Activated T-helper 1 cell treated with anti-CD3 and anti-CD28 coated beads, Interleukin-12 subunit alpha, Interleukin-12 subunit beta, Interleukin-2, Interleukin-4 antibody, amounts not matched to agents 30 ng/mL and 10 ng/mL and 1 ng/mL, durations not matched to agents 14 hours and 24 hours and 36 hours (primary cell): Measurements from ENCODE around the gene TYK2. TPM values are rescaled to one million over a fixed set of nuclear protein-coding genes. Genes with fewer than 3 reads are reported as not detected.
"Not testable (repeated sequence)": the region's sequence is repeated elsewhere in the genome, so short reads cannot be mapped to it uniquely, and the experiment has no call there.

Experiments
- DNase-seq: peaks from one replicate; pipeline ENCODE4 v3.0.0; 2021; ENCODE audit warnings: low spot score
- H3K27ac Mint-ChIP-seq: one replicate; pipeline ENCODE4 v1.8.0; 2021; ENCODE audit warnings: mild to moderate bottlenecking, mixed read lengths
- H3K27me3 Mint-ChIP-seq: one replicate; pipeline ENCODE4 v1.8.0; 2022; ENCODE audit warnings: mild to moderate bottlenecking, moderate library complexity, mixed read lengths; ENCODE audit not compliant: insufficient read depth
- H3K36me3 Mint-ChIP-seq: one replicate; pipeline ENCODE4 v1.8.0; 2021; ENCODE audit warnings: low read depth, mixed read lengths
- H3K4me1 Mint-ChIP-seq: one replicate; pipeline ENCODE4 v1.8.0; 2021; ENCODE audit warnings: low read depth, mixed read lengths
- H3K4me3 Mint-ChIP-seq: one replicate; pipeline ENCODE4 v1.8.0; 2021; ENCODE audit warnings: mild to moderate bottlenecking, moderate library complexity, mixed read lengths
- H3K9me3 Mint-ChIP-seq: one replicate; pipeline ENCODE4 v1.8.0; 2021; ENCODE audit warnings: mixed read lengths
- intact Hi-C: fragments of 100-400 bp; cut with micrococcal nuclease; formaldehyde crosslinking; loops from one replicate; pipeline ENCODE4 v1.15.1; 2024
- total RNA-seq: library from RNA; stranded (reverse); gene quantifications from 2 replicates; pipeline ENCODE4 v1.2.3, GENCODE V29; 2022

Gene TYK2
- total RNA-seq, 1 donor from 2014 or later: 271 TPM

DNA sequence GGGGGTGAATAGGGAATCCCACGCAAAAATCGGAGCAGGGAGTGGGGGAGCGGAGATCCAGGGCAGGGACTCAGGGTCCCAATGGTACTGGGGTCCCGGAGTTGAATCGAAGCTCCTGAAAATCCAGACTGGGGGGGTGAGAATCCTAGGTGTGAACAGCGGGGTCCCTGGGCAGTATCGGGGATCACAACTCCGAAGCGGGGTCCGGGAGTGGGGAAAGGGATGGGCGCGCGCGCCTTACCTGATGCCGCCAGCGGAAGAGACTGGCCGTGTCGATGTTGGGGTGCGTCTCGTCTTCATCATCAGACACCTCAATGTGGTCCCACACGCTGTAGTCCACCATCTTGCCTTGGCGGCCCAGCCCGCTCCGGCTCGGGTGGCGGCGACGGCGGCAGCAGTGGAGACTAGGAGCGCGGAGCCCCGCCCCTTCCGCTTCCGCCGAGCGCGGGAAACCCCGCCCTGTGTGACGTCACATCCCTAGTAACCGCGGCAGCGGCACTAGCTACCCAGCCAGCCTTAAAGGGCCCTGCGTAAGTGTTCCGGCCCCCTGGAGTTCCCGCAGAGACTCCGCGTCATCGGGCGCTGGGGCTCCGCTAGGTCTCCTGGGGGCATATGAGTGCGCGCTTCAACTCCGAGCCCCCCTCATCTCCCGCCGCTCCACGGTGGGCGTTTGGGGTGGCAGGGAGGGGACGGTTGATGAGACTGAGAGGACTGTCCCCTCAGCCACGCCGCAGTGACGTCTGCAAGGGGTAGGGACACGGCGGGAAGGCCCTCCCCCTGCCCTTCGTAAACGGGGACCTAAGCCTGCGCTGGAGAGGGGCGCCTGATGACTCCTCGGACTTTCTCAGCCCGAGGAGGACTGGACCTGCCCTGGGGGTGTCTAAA is 23.0 kb upstream of the TYK2 start, which contains the start of gene CDC37:
Gene CDC37 (minus strand): TSS at position 406 of the 885 bp plus-strand sequence. CDS start 63 bp downstream, at position 343.
- Mint-ChIP-seq H3K27me3 (no peaks in the 10 kb centered on the region), H3K36me3 (peaks cover 23% of the 10 kb centered on the region), H3K4me3 (peak within 1 kb of the TSS; percentile 94), H3K4me1 (peaks cover 51% of the 10 kb centered on the region), H3K27ac (peak within 1 kb of the TSS; percentile 96), H3K9me3 (no peaks in the 10 kb centered on the region)
- intact Hi-C loops: loop anchor here (1.0 to 10.0 kb wide), 15 partner anchors 9 to 691 kb away; partner anchors contain the start of genes ILF3, KRI1, RAVER1 and TYK2
- peak; percentile 98 for DNase-seq

DNA sequence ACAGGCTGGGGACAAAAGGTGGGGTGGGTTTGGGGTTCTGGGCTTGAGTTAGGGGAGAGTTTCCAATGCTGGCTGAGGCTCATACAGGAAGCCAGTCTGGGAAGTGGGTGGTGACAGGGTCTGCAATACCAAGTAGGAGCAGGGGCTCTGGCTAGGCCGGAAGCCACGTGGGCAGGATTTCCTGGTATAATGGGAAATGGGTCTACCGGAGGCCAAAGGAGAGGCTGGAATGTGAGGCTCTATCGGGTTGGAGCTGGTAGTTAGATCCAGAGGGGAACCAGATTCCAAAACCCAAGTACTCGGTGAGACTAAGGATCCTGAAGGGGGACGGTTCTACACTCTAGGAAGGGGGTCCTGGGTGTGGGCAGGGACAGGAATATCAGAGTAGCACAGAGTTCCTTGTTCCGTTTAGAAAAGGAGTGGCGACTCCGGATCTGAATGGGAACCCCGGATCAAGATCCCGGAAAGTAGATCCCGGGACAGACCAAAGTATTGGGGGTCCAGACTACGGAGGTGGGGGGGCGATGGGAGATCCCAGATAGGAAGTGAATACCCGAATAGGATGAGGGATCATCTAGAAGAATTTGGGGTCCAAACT is 22.2 kb upstream of the TYK2 start:
- intact Hi-C loops: loop anchor here (1.0 to 10.0 kb wide), 10 partner anchors 14 to 692 kb away; partner anchors contain the start of genes RAVER1 and TYK2
- H3K4me3 Mint-ChIP-seq: peak overlapping the region; percentile 94
- no peaks in the 10 kb centered on the region for H3K27me3 Mint-ChIP-seq
- peaks cover 50% of the 10 kb centered on the region for H3K4me1 Mint-ChIP-seq
- no peaks in the 10 kb centered on the region for H3K9me3 Mint-ChIP-seq
- peaks cover 30% of the 10 kb centered on the region for H3K36me3 Mint-ChIP-seq
- no peak for DNase-seq
- peak overlapping the region; percentile 96 for H3K27ac Mint-ChIP-seq

DNA sequence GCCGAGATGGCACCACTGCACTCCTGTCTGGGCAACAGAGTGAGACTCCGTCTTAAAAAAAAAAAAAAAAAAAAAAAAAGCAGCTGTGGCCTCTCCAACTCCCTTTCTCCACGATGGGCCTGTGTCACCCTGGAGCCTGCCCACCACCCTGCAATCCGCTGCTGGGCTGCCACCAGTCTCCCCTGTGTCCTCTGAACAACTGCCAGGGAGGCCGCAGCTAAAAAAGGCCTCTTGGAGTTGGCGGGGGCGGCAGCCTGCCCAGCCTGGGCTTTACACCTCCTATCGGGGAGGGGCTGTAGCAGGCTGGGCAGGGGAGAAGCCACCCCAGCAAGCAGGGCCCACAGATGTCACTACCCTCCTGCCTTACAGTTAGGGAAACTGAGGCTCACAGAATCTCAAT is 19.5 kb upstream of the TYK2 start:
- Mint-ChIP-seq H3K4me3 (no peak overlapping the region), H3K4me1 (peaks cover 26% of the 10 kb centered on the region), H3K9me3 (no peaks in the 10 kb centered on the region), H3K36me3 (peaks cover 41% of the 10 kb centered on the region), H3K27ac (no peak overlapping the region), H3K27me3 (no peaks in the 10 kb centered on the region)
- intact Hi-C loops: loop anchor here (5.0 to 10.0 kb wide), 2 partner anchors 297 to 695 kb away; no protein-coding TSS in a partner anchor
- no peak for DNase-seq

DNA sequence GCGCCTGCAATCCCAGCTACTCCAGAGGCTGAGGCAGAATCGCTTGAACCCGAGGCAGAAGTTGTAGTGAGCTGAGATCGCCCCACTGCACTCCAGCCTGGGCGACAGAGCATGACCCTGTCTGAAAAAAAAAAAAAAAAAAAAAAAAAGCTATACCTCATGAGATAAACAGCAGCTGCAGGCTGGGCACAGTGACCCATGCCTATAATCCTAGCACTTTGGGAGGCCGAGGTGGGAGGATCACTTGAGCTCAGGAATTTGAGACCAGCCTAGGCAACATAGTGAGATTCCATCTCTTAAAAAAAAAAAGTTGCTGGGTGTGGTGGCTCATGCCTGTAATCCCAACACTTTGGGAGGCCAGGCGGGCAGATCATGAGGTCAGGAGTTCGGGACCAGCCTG is 19.0 kb upstream of the TYK2 start:
- H3K27me3 Mint-ChIP-seq, DNase-seq, H3K27ac Mint-ChIP-seq, intact Hi-C loops, H3K9me3 Mint-ChIP-seq, H3K4me3 Mint-ChIP-seq: not testable (repeated sequence)
- peaks cover 41% of the 10 kb centered on the region for H3K36me3 Mint-ChIP-seq
- peaks cover 26% of the 10 kb centered on the region for H3K4me1 Mint-ChIP-seq

DNA sequence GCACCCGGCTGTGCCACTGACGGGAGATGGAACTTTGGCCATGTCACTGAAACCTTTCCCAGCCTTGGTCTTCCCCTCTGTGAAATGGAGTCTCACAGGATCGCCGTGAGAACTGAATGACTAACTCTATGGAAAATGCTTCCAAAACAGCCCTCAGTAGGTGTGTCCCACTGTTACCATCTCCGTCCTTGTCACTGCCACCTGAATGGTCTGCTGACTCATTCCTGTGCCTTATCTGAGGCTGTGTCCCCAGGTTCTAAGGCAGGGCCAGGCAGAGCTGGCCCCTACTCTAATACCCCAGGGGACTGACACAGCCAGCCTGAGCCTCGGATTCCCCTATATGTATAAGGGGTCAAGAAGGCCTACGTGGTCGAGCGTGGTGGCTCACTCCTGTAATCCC is 18.4 kb upstream of the TYK2 start:
- H3K9me3 Mint-ChIP-seq: no peaks in the 10 kb centered on the region
- H3K36me3 Mint-ChIP-seq: peaks cover 43% of the 10 kb centered on the region
- H3K4me1 Mint-ChIP-seq: peaks cover 26% of the 10 kb centered on the region
- intact Hi-C loops: no loop called here
- H3K27me3 Mint-ChIP-seq: no peaks in the 10 kb centered on the region
- H3K4me3 Mint-ChIP-seq: no peak overlapping the region
- DNase-seq: no peak
- peak overlapping the region; percentile 52 for H3K27ac Mint-ChIP-seq

DNA sequence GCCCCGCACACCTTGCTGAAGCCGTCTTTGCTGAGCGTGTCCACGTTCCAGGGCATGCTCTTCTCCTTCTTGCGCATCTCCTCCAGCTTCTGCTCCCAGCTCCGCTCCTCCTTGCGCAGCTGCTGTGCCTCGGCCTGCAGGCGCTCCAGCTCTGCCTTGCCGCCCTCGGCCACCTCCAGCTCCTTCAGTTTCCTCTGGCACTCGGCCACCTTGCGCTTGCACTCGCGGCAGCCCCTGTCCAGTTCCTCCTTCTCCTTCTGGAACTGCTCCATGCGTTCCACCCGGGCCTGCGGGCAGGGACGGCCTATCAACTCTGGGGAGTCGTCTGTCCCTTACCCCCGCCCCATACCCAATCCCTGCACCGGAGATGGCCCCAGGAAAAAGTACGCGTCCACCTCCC is 15.5 kb upstream of the TYK2 start:
- intact Hi-C loops: no loop called here
- no peaks in the 10 kb centered on the region for H3K27me3 Mint-ChIP-seq
- H3K4me3 Mint-ChIP-seq: no peak overlapping the region
- no peak for DNase-seq
- H3K36me3 Mint-ChIP-seq: peaks cover 41% of the 10 kb centered on the region
- H3K27ac Mint-ChIP-seq: no peak overlapping the region
- H3K9me3 Mint-ChIP-seq: no peaks in the 10 kb centered on the region
- peaks cover 11% of the 10 kb centered on the region for H3K4me1 Mint-ChIP-seq

DNA sequence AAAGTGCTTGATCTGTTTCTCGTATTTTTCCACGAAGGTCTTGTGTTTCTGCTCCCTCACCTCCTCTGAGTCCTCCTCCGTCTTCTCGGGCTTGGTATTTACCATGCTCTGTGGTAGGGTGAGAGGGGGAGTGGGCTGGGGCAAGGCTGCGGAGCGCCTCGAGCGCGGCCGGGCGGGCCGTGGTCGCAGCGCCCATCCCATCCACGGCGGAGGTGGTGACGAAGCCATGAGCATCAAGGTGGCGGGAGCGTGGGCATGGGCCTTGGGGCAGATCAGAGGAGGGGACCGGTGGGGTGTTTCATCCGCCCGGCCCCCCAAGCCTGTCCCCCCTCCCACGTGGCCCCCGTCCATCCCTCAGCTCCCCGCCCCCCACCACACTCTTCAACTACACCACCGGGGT is 15.1 kb upstream of the TYK2 start:
- intact Hi-C loops: no loop called here
- H3K36me3 Mint-ChIP-seq: peaks cover 43% of the 10 kb centered on the region
- H3K27me3 Mint-ChIP-seq: no peaks in the 10 kb centered on the region
- H3K9me3 Mint-ChIP-seq: no peaks in the 10 kb centered on the region
- no peak for DNase-seq
- no peak overlapping the region for H3K4me3 Mint-ChIP-seq
- no peak overlapping the region for H3K27ac Mint-ChIP-seq
- peaks cover 13% of the 10 kb centered on the region for H3K4me1 Mint-ChIP-seq

DNA sequence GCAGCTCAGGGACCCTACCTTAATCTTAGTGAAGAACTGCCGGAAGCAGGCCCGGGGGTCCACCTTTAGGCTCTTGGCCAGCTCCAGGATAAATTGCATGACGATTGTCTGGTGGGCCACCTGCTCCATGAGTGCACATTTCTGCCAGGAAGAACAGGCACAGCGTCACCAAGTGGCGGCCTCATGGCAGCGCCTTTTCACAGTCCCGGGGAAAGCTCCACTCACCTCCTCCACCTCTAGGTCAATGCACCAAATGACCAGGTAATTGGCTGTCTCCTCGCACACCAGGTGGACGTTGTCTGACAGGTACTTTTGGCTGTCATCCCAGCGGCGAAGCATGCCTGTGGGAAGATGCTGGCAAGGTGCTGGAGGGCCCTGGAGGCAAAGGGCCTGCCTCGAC is 14.6 kb upstream of the TYK2 start:
- no peak overlapping the region for H3K27ac Mint-ChIP-seq
- no peaks in the 10 kb centered on the region for H3K27me3 Mint-ChIP-seq
- H3K9me3 Mint-ChIP-seq: no peaks in the 10 kb centered on the region
- intact Hi-C loops: no loop called here
- H3K36me3 Mint-ChIP-seq: peaks cover 44% of the 10 kb centered on the region
- H3K4me3 Mint-ChIP-seq: no peak overlapping the region
- no peak for DNase-seq
- peaks cover 13% of the 10 kb centered on the region for H3K4me1 Mint-ChIP-seq

DNA sequence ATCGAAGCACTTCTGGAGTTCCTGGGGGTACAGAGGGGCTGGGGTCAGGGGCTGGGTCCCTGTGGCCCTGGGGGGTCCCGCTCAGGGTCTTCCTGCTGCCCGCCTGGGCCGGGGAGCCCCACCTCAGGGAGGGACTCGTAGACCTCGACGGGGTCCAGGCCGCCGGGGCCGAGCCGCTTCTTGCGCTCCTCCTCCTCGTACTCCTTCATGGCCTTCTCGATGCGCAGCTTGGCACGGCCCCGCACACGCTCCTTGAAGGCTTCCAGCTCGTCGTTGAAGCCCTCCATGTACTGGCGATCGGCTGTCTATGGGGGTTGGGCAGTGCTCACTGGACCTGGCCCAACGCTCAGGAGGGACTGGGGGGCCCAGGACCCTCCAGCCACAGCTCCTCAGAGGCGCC is 12.8 kb upstream of the TYK2 start:
- Mint-ChIP-seq H3K27ac (no peak overlapping the region), H3K4me1 (peaks cover 17% of the 10 kb centered on the region), H3K9me3 (no peaks in the 10 kb centered on the region), H3K4me3 (no peak overlapping the region), H3K36me3 (peaks cover 43% of the 10 kb centered on the region), H3K27me3 (no peaks in the 10 kb centered on the region)
- no peak for DNase-seq
- intact Hi-C loops: no loop called here

DNA sequence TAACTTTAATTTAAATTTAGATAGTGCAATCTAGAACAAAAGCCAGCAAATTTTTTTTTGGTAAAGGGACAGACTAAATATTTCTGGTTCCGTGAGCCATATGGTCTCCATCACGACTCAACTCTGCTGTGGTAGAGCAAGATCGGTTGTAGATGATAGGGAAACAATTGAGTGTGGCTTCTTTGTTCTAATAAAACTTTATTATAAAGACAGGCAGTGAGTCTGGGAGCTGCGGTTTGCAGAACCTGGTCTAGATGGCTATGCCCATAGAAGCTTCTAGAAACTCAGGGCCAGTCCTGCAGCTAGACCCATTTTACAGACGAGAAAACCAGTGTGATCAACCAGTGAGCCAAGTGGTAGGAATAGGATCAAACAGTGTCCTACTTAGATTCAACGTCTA is 11.7 kb upstream of the TYK2 start:
- DNase-seq: no peak
- Mint-ChIP-seq H3K4me1 (peaks cover 11% of the 10 kb centered on the region), H3K4me3 (no peak overlapping the region), H3K36me3 (peaks cover 37% of the 10 kb centered on the region), H3K9me3 (no peaks in the 10 kb centered on the region), H3K27ac (no peak overlapping the region), H3K27me3 (no peaks in the 10 kb centered on the region)
- intact Hi-C loops: no loop called here

DNA sequence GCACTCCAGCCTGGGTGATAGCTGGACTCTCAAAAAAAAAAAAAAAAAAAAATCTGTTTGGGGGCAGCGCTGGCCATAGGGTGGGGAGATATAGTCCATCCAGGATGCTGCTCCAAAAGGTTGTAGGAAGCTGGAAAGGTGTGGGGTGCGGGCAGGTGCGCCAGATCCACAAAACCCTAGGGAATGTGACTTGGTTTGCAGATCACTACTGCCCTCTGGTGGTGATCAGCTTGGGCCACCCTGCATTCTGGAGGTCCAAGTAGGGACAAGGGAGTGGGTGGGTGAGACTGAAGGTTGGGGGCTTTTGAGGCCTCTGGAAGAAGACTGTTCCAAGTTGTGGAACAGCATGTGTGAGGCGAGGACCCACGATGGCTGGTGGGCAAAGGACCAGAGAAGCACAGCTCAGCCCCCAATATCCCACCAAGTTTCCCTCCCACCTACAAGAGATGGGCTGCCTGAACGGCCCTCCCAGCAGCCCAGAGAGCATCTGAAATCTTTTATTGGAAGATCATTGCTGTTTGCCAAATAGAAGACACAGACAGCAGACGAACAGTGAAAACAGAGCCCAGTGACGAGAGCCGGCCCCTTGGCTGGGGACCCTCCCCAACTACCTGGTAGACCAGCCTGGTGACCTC is 10.4 kb upstream of the TYK2 start:
- H3K36me3 Mint-ChIP-seq: peaks cover 26% of the 10 kb centered on the region
- no peaks in the 10 kb centered on the region for H3K27me3 Mint-ChIP-seq
- peak; percentile 47 for DNase-seq
- H3K4me1 Mint-ChIP-seq: peaks cover 11% of the 10 kb centered on the region
- intact Hi-C loops: loop anchor here (1.0 kb wide), 1 partner anchor 46 kb away; no protein-coding TSS in a partner anchor
- no peak overlapping the region for H3K4me3 Mint-ChIP-seq
- H3K9me3 Mint-ChIP-seq: no peaks in the 10 kb centered on the region
- H3K27ac Mint-ChIP-seq: peak overlapping the region; percentile 40

DNA sequence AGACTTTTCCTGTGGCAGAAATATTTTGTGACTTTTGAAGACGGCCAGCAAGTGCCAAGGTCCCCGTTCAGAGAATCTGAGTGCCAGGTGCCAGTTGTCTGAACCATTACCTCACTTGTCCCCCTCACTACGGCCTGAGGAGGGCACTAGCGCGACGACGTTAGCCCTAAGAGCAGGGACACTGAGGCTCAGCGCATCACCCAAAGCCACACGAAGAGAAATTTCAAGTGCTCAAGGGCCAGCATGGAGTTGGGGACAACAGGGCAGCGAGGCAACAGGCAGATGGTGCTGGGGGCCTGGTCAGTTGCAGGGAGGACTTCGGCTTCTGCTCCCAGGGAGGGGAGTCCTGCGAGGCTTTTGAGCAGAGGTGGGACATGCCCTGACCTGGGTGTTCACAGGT is 9.5 kb upstream of the TYK2 start:
- DNase-seq: no peak
- H3K4me1 Mint-ChIP-seq: peaks cover 11% of the 10 kb centered on the region
- H3K36me3 Mint-ChIP-seq: peaks cover 22% of the 10 kb centered on the region
- H3K27ac Mint-ChIP-seq: no peak overlapping the region
- intact Hi-C loops: loop anchor here (1.0 to 10.0 kb wide), 6 partner anchors 46 to 459 kb away; partner anchors contain the start of gene DNMT1
- H3K27me3 Mint-ChIP-seq: no peaks in the 10 kb centered on the region
- H3K9me3 Mint-ChIP-seq: no peaks in the 10 kb centered on the region
- no peak overlapping the region for H3K4me3 Mint-ChIP-seq
